ENCODE data around the gene MAML2. TPM values are rescaled to one million over a fixed set of nuclear protein-coding genes. Genes with fewer than 3 reads are reported as not detected.

The MAML2 gene
- total RNA-seq, 4 donors from 2014 or later: 20.0 to 33.7 (median 23.2) TPM

- Histone ChIP-seq H3K36me3 (no peaks in the 10 kb centered on the region), H3K4me3 (no peak overlapping the region), H3K27me3 (no peaks in the 10 kb centered on the region), H3K27ac (replicated peaks in 1 of 4) (no peak overlapping the region), H3K9me3 (no peaks in the 10 kb centered on the region), H3K4me1 (peaks cover 21 to 52% (median 46%) of the 10 kb centered on the region in 4 donors)
- DNase-seq (ENCODE audit: extremely low spot score): no peak
- TF ChIP-seq, protein P1, sequence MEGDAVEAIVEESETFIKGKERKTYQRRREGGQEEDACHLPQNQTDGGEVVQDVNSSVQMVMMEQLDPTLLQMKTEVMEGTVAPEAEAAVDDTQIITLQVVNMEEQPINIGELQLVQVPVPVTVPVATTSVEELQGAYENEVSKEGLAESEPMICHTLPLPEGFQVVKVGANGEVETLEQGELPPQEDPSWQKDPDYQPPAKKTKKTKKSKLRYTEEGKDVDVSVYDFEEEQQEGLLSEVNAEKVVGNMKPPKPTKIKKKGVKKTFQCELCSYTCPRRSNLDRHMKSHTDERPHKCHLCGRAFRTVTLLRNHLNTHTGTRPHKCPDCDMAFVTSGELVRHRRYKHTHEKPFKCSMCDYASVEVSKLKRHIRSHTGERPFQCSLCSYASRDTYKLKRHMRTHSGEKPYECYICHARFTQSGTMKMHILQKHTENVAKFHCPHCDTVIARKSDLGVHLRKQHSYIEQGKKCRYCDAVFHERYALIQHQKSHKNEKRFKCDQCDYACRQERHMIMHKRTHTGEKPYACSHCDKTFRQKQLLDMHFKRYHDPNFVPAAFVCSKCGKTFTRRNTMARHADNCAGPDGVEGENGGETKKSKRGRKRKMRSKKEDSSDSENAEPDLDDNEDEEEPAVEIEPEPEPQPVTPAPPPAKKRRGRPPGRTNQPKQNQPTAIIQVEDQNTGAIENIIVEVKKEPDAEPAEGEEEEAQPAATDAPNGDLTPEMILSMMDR (IDR thresholded peaks at IDR 0.05): no peak
- TF ChIP-seq POLR2AphosphoS5 (IDR thresholded peaks at IDR 0.05) (no peak), POLR2A (IDR thresholded peaks at IDR 0.05; ENCODE audit: low read depth) (no peak), EP300 (IDR thresholded peaks at IDR 0.05) (no peak)
- intact Hi-C loops (cut with DNase I): no loop called here
- 95% methylated on average over 7 of the region's 7 CpGs for WGBS
These were observed 139.2 kb downstream of the MAML2 start for GRCh38 chr11:96203567-96204365.

DNA sequence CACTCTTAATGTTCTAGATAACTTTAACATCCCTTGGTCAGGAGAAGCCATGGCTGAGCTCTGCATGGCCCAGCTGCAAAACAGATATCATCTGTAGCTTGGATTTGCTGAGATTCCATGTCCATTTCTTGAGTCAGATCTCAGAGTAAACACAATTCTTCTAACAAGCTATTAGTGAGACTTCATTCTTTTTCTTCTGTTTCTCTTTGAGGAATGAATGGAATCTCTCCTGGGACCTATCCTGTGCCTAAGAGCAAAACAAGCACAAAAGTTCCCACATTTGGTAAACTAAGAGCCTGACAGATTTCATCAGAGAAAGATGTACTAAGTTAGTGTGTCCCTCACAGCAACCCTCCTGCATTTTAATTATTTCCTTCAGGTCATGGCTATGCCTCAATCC lies 142.8 kb downstream of the MAML2 start:
- intact Hi-C loops (cut with DNase I): no loop called here
- no peaks in the 10 kb centered on the region for H3K27me3 ChIP-seq
- H3K9me3 ChIP-seq: no peaks in the 10 kb centered on the region
- H3K27ac ChIP-seq (replicated peaks in 1 of 4): peak overlapping the region; percentile 53 to 67 (median 62)
- no peak for DNase-seq (ENCODE audit: extremely low spot score)
- peaks cover 7 to 43% (median 40%) of the 10 kb centered on the region in 4 donors for H3K4me1 ChIP-seq
- TF ChIP-seq EP300 (IDR thresholded peaks at IDR 0.05) (no peak), POLR2AphosphoS5 (IDR thresholded peaks at IDR 0.05) (peak in 1 of 2 donors; percentile 25), POLR2A (IDR thresholded peaks at IDR 0.05; ENCODE audit: low read depth) (no peak)
- TF ChIP-seq, protein P1 (IDR thresholded peaks at IDR 0.05): no peak
- no peaks in the 10 kb centered on the region for H3K36me3 ChIP-seq
- H3K4me3 ChIP-seq: no peak overlapping the region

DNA sequence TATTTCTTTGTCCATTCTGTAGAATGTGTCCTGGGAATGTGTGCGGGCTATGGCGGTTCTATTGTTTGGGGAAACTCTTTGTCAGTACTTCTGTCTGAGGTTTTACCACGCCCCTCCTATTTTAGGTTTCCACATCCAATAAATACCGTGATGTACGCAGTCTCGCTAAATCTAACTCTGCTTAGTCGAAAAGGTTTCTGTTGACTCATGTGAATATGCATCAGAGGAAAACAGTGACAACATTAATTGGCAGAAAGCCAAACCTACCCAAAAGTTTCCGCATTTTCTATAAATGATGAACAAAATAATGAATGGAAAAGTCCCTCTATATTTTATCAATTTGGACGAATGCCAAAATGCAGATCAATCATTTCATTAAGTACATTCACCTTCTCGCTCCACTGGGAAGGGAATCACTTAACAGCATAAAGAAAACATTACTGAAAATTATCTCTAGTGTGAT lies 143.4 kb downstream of the MAML2 start:
- no peak for TF ChIP-seq EP300 (IDR thresholded peaks at IDR 0.05)
- peak in 1 of 2 donors; percentile 30 for TF ChIP-seq POLR2AphosphoS5 (IDR thresholded peaks at IDR 0.05)
- no peak for TF ChIP-seq POLR2A (IDR thresholded peaks at IDR 0.05; ENCODE audit: low read depth)

GRCh38 chr11:96197801-96198701 lies 144.9 kb downstream of the MAML2 start:
- H3K36me3 ChIP-seq: no peaks in the 10 kb centered on the region
- WGBS: 93% methylated on average over 4 of the region's 4 CpGs
- peaks cover 16 to 57% (median 47%) of the 10 kb centered on the region in 4 donors for H3K4me1 ChIP-seq
- intact Hi-C loops (cut with DNase I): loop anchor here (5.0 kb wide), 1 partner anchor 36 kb away; no protein-coding TSS in a partner anchor
- DNase-seq (ENCODE audit: extremely low spot score): no peak
- no peak overlapping the region for H3K4me3 ChIP-seq
- no peaks in the 10 kb centered on the region for H3K27me3 ChIP-seq
- no peaks in the 10 kb centered on the region for H3K9me3 ChIP-seq
- TF ChIP-seq EP300 (IDR thresholded peaks at IDR 0.05): no peak
- no peak for TF ChIP-seq POLR2AphosphoS5 (IDR thresholded peaks at IDR 0.05)
- TF ChIP-seq POLR2A (IDR thresholded peaks at IDR 0.05; ENCODE audit: low read depth): no peak
- TF ChIP-seq, protein P1 (IDR thresholded peaks at IDR 0.05): no peak
- H3K27ac ChIP-seq (replicated peaks in 1 of 4): no peak overlapping the region

More for the DNA sequence above, 143.4 kb downstream of the MAML2 start:
- no peaks in the 10 kb centered on the region for H3K9me3 ChIP-seq
- no peak for DNase-seq (ENCODE audit: extremely low spot score)
- intact Hi-C loops (cut with DNase I): loop anchor here (5.0 kb wide), 1 partner anchor 37 kb away; no protein-coding TSS in a partner anchor
- peaks cover 7 to 47% (median 39%) of the 10 kb centered on the region in 4 donors for H3K4me1 ChIP-seq
- no peak overlapping the region for H3K4me3 ChIP-seq
- H3K27me3 ChIP-seq: no peaks in the 10 kb centered on the region
- peak overlapping the region; percentile 53 to 67 (median 62) for H3K27ac ChIP-seq (replicated peaks in 1 of 4)
- no peaks in the 10 kb centered on the region for H3K36me3 ChIP-seq
- WGBS: 80% methylated on average over 10 of the region's 10 CpGs

Data from esophagus muscularis mucosa (tissue), 4 donors.